GM23338 (cell line): ENCODE measurements around the gene UNC79. TPM values are rescaled to one million over a fixed set of nuclear protein-coding genes. Genes with fewer than 3 reads are reported as not detected.
"Not testable (repeated sequence)": the region's sequence is repeated elsewhere in the genome, so short reads cannot be mapped to it uniquely, and the experiment has no call there.

Experiments used
- ATAC-seq: fragments of 200-7000 bp; cut with Tn5 transposase; 3 replicates; pipeline ENCODE4 v1.9.1; 2020
- DNase-seq: peaks from one replicate; pipeline ENCODE4 v3.0.0-alpha.2; 2015; ENCODE audit warnings: low spot score
- H2AFZ ChIP-seq: fragments of 200-600 bp; sonication (generic); 2 replicates; pipeline ENCODE4 v1.8.0; 2016; ENCODE audit warnings: antibody characterized with exemption, mild to moderate bottlenecking, moderate library complexity
- H3F3A ChIP-seq: fragments of 200-600 bp; sonication (generic); replicated peaks from 2 replicates; pipeline ENCODE4 v1.8.0; 2017; ENCODE audit warnings: antibody characterized with exemption, mixed run types, low read depth
- H3K27ac ChIP-seq: fragments of 200-600 bp; sonication (generic); 2 replicates; pipeline ENCODE4 v1.6.1; 2016; ENCODE audit warnings: low read depth
- H3K27me3 ChIP-seq: fragments of 200-600 bp; sonication (generic); 2 replicates; pipeline ENCODE4 v1.8.0; 2016; ENCODE audit warnings: mild to moderate bottlenecking, mixed run types, moderate library complexity; ENCODE audit not compliant: insufficient read depth
- H3K36me3 ChIP-seq: fragments of 200-600 bp; sonication (generic); 2 replicates; pipeline ENCODE4 v1.8.0; 2016; ENCODE audit warnings: mild to moderate bottlenecking; ENCODE audit not compliant: insufficient read depth
- H3K4me1 ChIP-seq: fragments of 200-600 bp; sonication (generic); 2 replicates; pipeline ENCODE4 v1.8.0; 2016; ENCODE audit warnings: mild to moderate bottlenecking, moderate library complexity; ENCODE audit not compliant: insufficient read depth
- H3K4me2 ChIP-seq: fragments of 200-600 bp; sonication (generic); 2 replicates; pipeline ENCODE4 v1.7.1; 2017; ENCODE audit warnings: mixed run types
- H3K4me3 ChIP-seq: fragments of 200-600 bp; sonication (generic); 2 replicates; pipeline ENCODE4 v1.6.1; 2016; ENCODE audit warnings: mixed run types
- H3K79me2 ChIP-seq: fragments of 200-600 bp; sonication (generic); replicated peaks from 2 replicates; pipeline ENCODE4 v1.8.0; 2017; ENCODE audit warnings: mild to moderate bottlenecking; ENCODE audit not compliant: insufficient read depth
- H3K9me2 ChIP-seq: fragments of 200-600 bp; sonication (generic); 2 replicates; pipeline ENCODE4 v1.8.0; 2017; ENCODE audit not compliant: insufficient read depth
- H4K20me1 ChIP-seq: fragments of 200-600 bp; sonication (generic); replicated peaks from 2 replicates; pipeline ENCODE4 v1.8.0; 2017; ENCODE audit warnings: mild to moderate bottlenecking; ENCODE audit not compliant: insufficient read depth
- H3K27ac Mint-ChIP-seq: 2 replicates; pipeline ENCODE4 v1.8.0; 2020; ENCODE audit warnings: inconsistent platforms, mild to moderate bottlenecking, moderate library complexity, mixed read lengths
- H3K27me3 Mint-ChIP-seq: 3 replicates; pipeline ENCODE4 v1.8.0; 2022; ENCODE audit warnings: low read depth, mild to moderate bottlenecking, moderate library complexity, mixed read lengths, inconsistent platforms; ENCODE audit not compliant: insufficient read depth, poor library complexity
- H3K36me3 Mint-ChIP-seq: 3 replicates; pipeline ENCODE4 v1.8.0; 2021; ENCODE audit warnings: low read depth, mild to moderate bottlenecking, inconsistent platforms, moderate library complexity, mixed read lengths
- H3K4me1 Mint-ChIP-seq: 3 replicates; pipeline ENCODE4 v1.8.0; 2020; ENCODE audit warnings: mild to moderate bottlenecking, inconsistent platforms, mixed read lengths
- H3K4me3 Mint-ChIP-seq: 3 replicates; pipeline ENCODE4 v1.8.0; 2021; ENCODE audit warnings: moderate library complexity, mild to moderate bottlenecking, inconsistent platforms, mixed read lengths
- H3K9me3 Mint-ChIP-seq: 3 replicates; pipeline ENCODE4 v1.8.0; 2020; ENCODE audit warnings: moderate library complexity, mild to moderate bottlenecking, inconsistent platforms, mixed read lengths
- CREB1 ChIP-seq: fragments of 250-450 bp; sonication (Bioruptor Pico); IDR thresholded peaks from 2 replicates; pipeline ENCODE4 v1.5.0; 2020; ENCODE audit warnings: low read depth, mild to moderate bottlenecking, moderate library complexity
- ETS1 ChIP-seq: IDR thresholded peaks from 2 replicates; pipeline ENCODE4 v1.6.1; 2016; ENCODE audit warnings: antibody characterized with exemption
- NANOG ChIP-seq: IDR thresholded peaks from 2 replicates; pipeline ENCODE4 v1.6.1; 2016; ENCODE audit warnings: antibody characterized with exemption, borderline replicate concordance
- POLR2AphosphoS5 ChIP-seq: IDR thresholded peaks from 2 replicates; pipeline ENCODE4 v1.6.1; 2016; ENCODE audit warnings: antibody characterized with exemption, low read depth
- REST ChIP-seq: IDR thresholded peaks from one replicate; pipeline ENCODE4 v1.6.1; 2018; ENCODE audit warnings: antibody characterized with exemption; ENCODE audit not compliant: unreplicated experiment
- STAT1 ChIP-seq: IDR thresholded peaks from one replicate; pipeline ENCODE4 v1.6.1; 2016; ENCODE audit warnings: antibody characterized with exemption; ENCODE audit not compliant: unreplicated experiment
- ZNF114 ChIP-seq: fragments of 250-450 bp; sonication (Bioruptor Pico); IDR thresholded peaks from 2 replicates; pipeline ENCODE4 v1.5.0; 2020; ENCODE audit warnings: mild to moderate bottlenecking, moderate library complexity
- ZNF331 ChIP-seq: fragments of 250-450 bp; sonication (Bioruptor Pico); IDR thresholded peaks from 2 replicates; pipeline ENCODE4 v1.5.0; 2020; ENCODE audit warnings: low read depth, mild to moderate bottlenecking, moderate library complexity
- ZNF462 ChIP-seq: fragments of 250-450 bp; sonication (Bioruptor Pico); IDR thresholded peaks from 2 replicates; pipeline ENCODE4 v1.5.0; 2020; ENCODE audit warnings: mild to moderate bottlenecking, moderate library complexity
- polyA plus RNA-seq: library from polyadenylated mRNA; unstranded; fragments of >200 nt; fragmentation: Nextera tagmentation; extraction: Ambion mirVana; gene quantifications from 2 replicates; pipeline ENCODE4 v1.2.1, GENCODE V29; 2016
- total RNA-seq: library from RNA; depleted of rRNA; stranded (reverse); fragments of >200 nt; shearing (Covaris generic); gene quantifications from 2 replicates; pipeline ENCODE4 v1.2.3, GENCODE V29; 2014

The UNC79 gene
- total and polyA plus RNA-seq, 2 experiments from 2014 or later, result 1.8 to 3.6 TPM

- Mint-ChIP-seq H3K27ac (no peak overlapping the region), H3K27me3 (no peaks in the 10 kb centered on the region), H3K4me3 (no peak overlapping the region), H3K36me3 (no peaks in the 10 kb centered on the region), H3K9me3 (peaks cover 3% of the 10 kb centered on the region; the same call in 2 of the 3 replicates), H3K4me1 (no peaks in the 10 kb centered on the region)
- no peak for TF ChIP-seq POLR2AphosphoS5
- TF ChIP-seq STAT1, result no peak
- no peak for TF ChIP-seq ETS1
- TF ChIP-seq NANOG, result no peak
- no peak for TF ChIP-seq ZNF462 (CRISPR knock-in tag)
- TF ChIP-seq ZNF331 (CRISPR knock-in tag), result no peak
- TF ChIP-seq REST, result no peak
- TF ChIP-seq ZNF114 (CRISPR knock-in tag), result no peak
- no peak for TF ChIP-seq CREB1 (CRISPR knock-in tag)
- H3K4me1 ChIP-seq, result no peaks in the 10 kb centered on the region
- no peaks in the 10 kb centered on the region for H3K27me3 ChIP-seq
- H3K9me2 ChIP-seq, result 0 out of 2 replicates have a peak, but pooled peaks cover 5% of the 10 kb centered on the region
- H3K4me2 ChIP-seq, result no peak overlapping the region
- no peak overlapping the region for H3K27ac ChIP-seq
- H3F3A ChIP-seq, result no peaks in the 10 kb centered on the region
- no peaks in the 10 kb centered on the region for H4K20me1 ChIP-seq
- H2AFZ ChIP-seq, result no peak overlapping the region
- DNase-seq (no peak), ATAC-seq (no peak)
- H3K36me3 ChIP-seq, result no peaks in the 10 kb centered on the region
- no peaks in the 10 kb centered on the region for H3K79me2 ChIP-seq
- no peak overlapping the region for H3K4me3 ChIP-seq
Measured at GRCh38 chr14:93410893-93411292, 19.8 kb upstream of the UNC79 start.

- H3K4me2 ChIP-seq, ATAC-seq, DNase-seq, H3K4me1 Mint-ChIP-seq, H3K79me2 ChIP-seq, H3K4me3 Mint-ChIP-seq, H3F3A ChIP-seq, H4K20me1 ChIP-seq, H3K36me3 ChIP-seq, H3K27ac Mint-ChIP-seq, H3K27ac ChIP-seq, H3K9me2 ChIP-seq, H3K4me1 ChIP-seq, H3K27me3 Mint-ChIP-seq, H3K4me3 ChIP-seq, H2AFZ ChIP-seq, H3K27me3 ChIP-seq: not testable (repeated sequence)
- H3K36me3 Mint-ChIP-seq, result peaks cover 24% of the 10 kb centered on the region; the same call in 2 of the 3 replicates
- H3K9me3 Mint-ChIP-seq, result peaks cover 42% of the 10 kb centered on the region; the same call in 2 of the 3 replicates
Measured at GRCh38 chr14:93425136-93425535, 5.6 kb upstream of the UNC79 start.
